Measurements from ENCODE around the gene TTC28.
"Not testable (repeated sequence)": the region's sequence is repeated elsewhere in the genome, so short reads cannot be mapped to it uniquely, and the experiment has no call there.

TTC28 gene

GRCh38 chr22:28064920-28065319 is 614.7 kb downstream of the TTC28 start:
- no peak overlapping the region for H3K4me2 ChIP-seq (ENCODE audit: low read depth, low read length, poor library complexity, severe bottlenecking)
- H3K79me2 ChIP-seq (ENCODE audit: insufficient read depth, low read length), result no peaks in the 10 kb centered on the region
- H3F3A ChIP-seq (ENCODE audit: insufficient read depth), result no peaks in the 10 kb centered on the region
- no peak for TF ChIP-seq EZH2phosphoT487 (conservative IDR thresholded peaks at IDR 0.05; ENCODE audit: low read length)
- no peak for TF ChIP-seq CTCF (IDR thresholded peaks at IDR 0.05; ENCODE audit: insufficient read depth, low read length, poor library complexity, severe bottlenecking)
- no peak overlapping the region for H3K4me3 ChIP-seq (ENCODE audit: insufficient read depth, low read length, poor library complexity, severe bottlenecking)
- H2AFZ ChIP-seq (ENCODE audit: low read depth, low read length, severe bottlenecking), result no peak overlapping the region
- H3K9ac ChIP-seq (ENCODE audit: low read length), result no peak overlapping the region
- H4K20me1 ChIP-seq (ENCODE audit: low read depth, low read length), result no peaks in the 10 kb centered on the region
- H3K27me3 ChIP-seq (ENCODE audit: low read length), result no peaks in the 10 kb centered on the region
- H3K9me2 ChIP-seq (replicated peaks; ENCODE audit: insufficient read depth, low read length), result no peaks in the 10 kb centered on the region
- H3K36me3 ChIP-seq (ENCODE audit: low read length), result no peaks in the 10 kb centered on the region
- no peaks in the 10 kb centered on the region for H3K9me3 ChIP-seq (ENCODE audit: insufficient read depth, low read length)
- H3K27ac ChIP-seq (ENCODE audit: low read depth, low read length), result no peak overlapping the region

- Histone ChIP-seq H3F3A (ENCODE audit: insufficient read depth) (no peaks in the 10 kb centered on the region), H3K79me2 (ENCODE audit: insufficient read depth, low read length) (no peaks in the 10 kb centered on the region), H2AFZ (ENCODE audit: low read depth, low read length, severe bottlenecking) (no peak overlapping the region), H3K27me3 (ENCODE audit: low read length) (no peaks in the 10 kb centered on the region), H3K9me3 (ENCODE audit: insufficient read depth, low read length) (no peaks in the 10 kb centered on the region), H3K9me2 (replicated peaks; ENCODE audit: insufficient read depth, low read length) (no peaks in the 10 kb centered on the region), H3K36me3 (ENCODE audit: low read length) (no peaks in the 10 kb centered on the region), H3K27ac (ENCODE audit: low read depth, low read length) (no peak overlapping the region), H3K4me2 (ENCODE audit: low read depth, low read length, poor library complexity, severe bottlenecking) (no peak overlapping the region), H4K20me1 (ENCODE audit: low read depth, low read length) (no peaks in the 10 kb centered on the region), H3K9ac (ENCODE audit: low read length) (no peak overlapping the region), H3K4me3 (ENCODE audit: insufficient read depth, low read length, poor library complexity, severe bottlenecking) (no peak overlapping the region)
- no peak for TF ChIP-seq EZH2phosphoT487 (conservative IDR thresholded peaks at IDR 0.05; ENCODE audit: low read length)
- TF ChIP-seq CTCF (IDR thresholded peaks at IDR 0.05; ENCODE audit: insufficient read depth, low read length, poor library complexity, severe bottlenecking), result no peak
These were observed 616.0 kb downstream of the TTC28 start for GRCh38 chr22:28063656-28064055.

GRCh38 chr22:28060594-28060993 is 619.0 kb downstream of the TTC28 start:
- H3K36me3 ChIP-seq (ENCODE audit: low read length); H3K27ac ChIP-seq (ENCODE audit: low read depth, low read length); H3K9ac ChIP-seq (ENCODE audit: low read length); H3F3A ChIP-seq (ENCODE audit: insufficient read depth); H2AFZ ChIP-seq (ENCODE audit: low read depth, low read length, severe bottlenecking); H4K20me1 ChIP-seq (ENCODE audit: low read depth, low read length); H3K4me3 ChIP-seq (ENCODE audit: insufficient read depth, low read length, poor library complexity, severe bottlenecking); H3K4me2 ChIP-seq (ENCODE audit: low read depth, low read length, poor library complexity, severe bottlenecking); H3K79me2 ChIP-seq (ENCODE audit: insufficient read depth, low read length); H3K27me3 ChIP-seq (ENCODE audit: low read length); H3K9me3 ChIP-seq (ENCODE audit: insufficient read depth, low read length); H3K9me2 ChIP-seq (replicated peaks; ENCODE audit: insufficient read depth, low read length): not testable (repeated sequence)

GRCh38 chr22:28058036-28058435 is 621.6 kb downstream of the TTC28 start:
- Histone ChIP-seq H3K9ac (ENCODE audit: low read length) (no peak overlapping the region), H3K79me2 (ENCODE audit: insufficient read depth, low read length) (no peaks in the 10 kb centered on the region), H3K4me3 (ENCODE audit: insufficient read depth, low read length, poor library complexity, severe bottlenecking) (no peak overlapping the region), H3K27me3 (ENCODE audit: low read length) (no peaks in the 10 kb centered on the region), H3K9me2 (replicated peaks; ENCODE audit: insufficient read depth, low read length) (no peaks in the 10 kb centered on the region), H3K4me2 (ENCODE audit: low read depth, low read length, poor library complexity, severe bottlenecking) (no peak overlapping the region), H3K9me3 (ENCODE audit: insufficient read depth, low read length) (no peaks in the 10 kb centered on the region), H3K36me3 (ENCODE audit: low read length) (no peaks in the 10 kb centered on the region), H3F3A (ENCODE audit: insufficient read depth) (no peaks in the 10 kb centered on the region), H2AFZ (ENCODE audit: low read depth, low read length, severe bottlenecking) (no peak overlapping the region), H4K20me1 (ENCODE audit: low read depth, low read length) (no peaks in the 10 kb centered on the region), H3K27ac (ENCODE audit: low read depth, low read length) (no peak overlapping the region)
- no peak for TF ChIP-seq EZH2phosphoT487 (conservative IDR thresholded peaks at IDR 0.05; ENCODE audit: low read length)
- TF ChIP-seq CTCF (IDR thresholded peaks at IDR 0.05; ENCODE audit: insufficient read depth, low read length, poor library complexity, severe bottlenecking), result no peak

Measured in SU-DHL-6 (cell line).